Spleen (tissue), 11 donors: Measurements from ENCODE around the gene KIF5C. TPM values are rescaled to one million over a fixed set of nuclear protein-coding genes. Genes with fewer than 3 reads are reported as not detected.

Source experiments
- DNase-seq: peaks from one replicate; pipeline ENCODE4 v3.0.0-alpha.2; 2020
- H3K27ac ChIP-seq, 8 donors: fragments of 200-600 bp; sonication (generic) in 7 of 8; 1 replicate in 4 of 8; 2 replicates in 4 of 8; pipeline versions ENCODE4 v1.5.0 to v1.8.0; 2016 to 2021; ENCODE audit warnings: inconsistent platforms in 4 of 8, mild to moderate bottlenecking in 4 of 8, moderate library complexity in 1 of 8
- H3K27me3 ChIP-seq, 7 donors: fragments of 200-600 bp; sonication (generic) in 6 of 7; replicated peaks in 1 of 7; 1 replicate in 4 of 7; 2 replicates in 3 of 7; pipeline versions ENCODE4 v1.5.0 to v1.8.0; 2016 to 2021; ENCODE audit warnings: inconsistent platforms in 3 of 7, mild to moderate bottlenecking in 1 of 7
- H3K36me3 ChIP-seq, 6 donors: fragments of 200-600 bp; sonication (generic) in 5 of 6; 1 replicate in 4 of 6; 2 replicates in 2 of 6; pipeline versions ENCODE4 v1.5.0 to v1.8.0; 2016 to 2021; ENCODE audit warnings: inconsistent platforms in 2 of 6
- H3K4me1 ChIP-seq, 6 donors: fragments of 200-600 bp; sonication (generic) in 5 of 6; 1 replicate in 3 of 6; 2 replicates in 3 of 6; pipeline versions ENCODE4 v1.5.0 to v1.8.0; 2016 to 2021; ENCODE audit warnings: inconsistent platforms in 3 of 6
- H3K4me3 ChIP-seq, 8 donors: fragments of 200-600 bp; sonication (generic) in 7 of 8; 1 replicate in 4 of 8; 2 replicates in 4 of 8; pipeline versions ENCODE4 v1.5.0 to v1.8.0; 2016 to 2021; ENCODE audit warnings: inconsistent platforms in 4 of 8, mild to moderate bottlenecking in 4 of 8, moderate library complexity in 2 of 8
- H3K9me3 ChIP-seq, 8 donors: fragments of 200-600 bp; sonication (generic) in 7 of 8; 1 replicate in 4 of 8; 2 replicates in 4 of 8; pipeline versions ENCODE4 v1.5.0 to v1.8.0; 2016 to 2021; ENCODE audit warnings: inconsistent platforms in 4 of 8
- POLR2A ChIP-seq, 3 donors: fragments of 450-650 bp; IDR thresholded peaks; one replicate each; pipeline ENCODE4 v1.5.1; 2017; ENCODE audit warnings: antibody characterized with exemption in 3 of 3, mild to moderate bottlenecking in 1 of 3
- POLR2AphosphoS5 ChIP-seq, 3 donors: sonication (generic); formaldehyde crosslinking; IDR thresholded peaks; one replicate each; pipeline ENCODE4 v1.5.1; 2017; ENCODE audit warnings: antibody characterized with exemption in 3 of 3
- WGBS, 5 donors: extraction: QIAGEN DNeasy Blood & Tissue Kit in 3 of 5; methylation state at CpG; one replicate each; pipeline versions ENCODE4 v1.1.5 to v1.1.7; 2013 to 2018; 5-methylcytosine and 5-hydroxymethylcytosine counted together
- intact Hi-C: fragments of 100-400 bp; cut with DNase I; formaldehyde crosslinking; loops from one replicate; pipeline ENCODE4 v1.15.0; 2023; ENCODE audit warnings: low total_unique reads
- polyA plus RNA-seq, 3 donors: library from polyadenylated mRNA; stranded (reverse); fragments of 200-250 nt; gene quantifications; one replicate each; pipeline ENCODE4 v1.2.1, GENCODE V29; 2013
- total RNA-seq, 7 donors: library from RNA; depleted of rRNA in 3 of 7; stranded (reverse); fragments of >200 nt in 3 of 7; fragmentation: NEBNext Ultra II Directional in 4 of 7; extraction: Animal tissue kit (Norgen Biotek cat#: 25700) in 4 of 7; gene quantifications; one replicate each; pipeline versions ENCODE4 v1.1.0 to v1.2.1, GENCODE V29; 2016 to 2021
- TF ChIP-seq, protein P1 (sequence below), 11 experiments: fragments of 200-600 bp in 7 of 11; fragments of 450-650 bp in 4 of 11; sonication (generic) in 4 of 11; IDR thresholded peaks in 8 of 11; conservative IDR thresholded peaks in 3 of 11; 1 replicate in 7 of 11; 2 replicates in 4 of 11; pipeline versions ENCODE4 v1.4.0 to v1.8.0; 2016 to 2021; ENCODE audit warnings: antibody characterized with exemption in 11 of 11, inconsistent platforms in 4 of 11, mild to moderate bottlenecking in 1 of 11
- donor health status: healthy with polysubstance abuse.
- donor health status: DM: no; HTN: no; CAD: no; lungs with moderate emphysema.
- donor health status: DM: no; HTN: no; CAD: no.
- donor health status: Bipolar disorder and iron deficiency.
- donor health status: healthy.
- donor health status: DM: no; HTN: no; CAD: no.
- donor health status: DM: yes; HTN: yes; CAD: no.

The KIF5C gene
- total and polyA plus RNA-seq, 10 donors, result 0.61 to 8.3 (median 4.3) TPM

DNA sequence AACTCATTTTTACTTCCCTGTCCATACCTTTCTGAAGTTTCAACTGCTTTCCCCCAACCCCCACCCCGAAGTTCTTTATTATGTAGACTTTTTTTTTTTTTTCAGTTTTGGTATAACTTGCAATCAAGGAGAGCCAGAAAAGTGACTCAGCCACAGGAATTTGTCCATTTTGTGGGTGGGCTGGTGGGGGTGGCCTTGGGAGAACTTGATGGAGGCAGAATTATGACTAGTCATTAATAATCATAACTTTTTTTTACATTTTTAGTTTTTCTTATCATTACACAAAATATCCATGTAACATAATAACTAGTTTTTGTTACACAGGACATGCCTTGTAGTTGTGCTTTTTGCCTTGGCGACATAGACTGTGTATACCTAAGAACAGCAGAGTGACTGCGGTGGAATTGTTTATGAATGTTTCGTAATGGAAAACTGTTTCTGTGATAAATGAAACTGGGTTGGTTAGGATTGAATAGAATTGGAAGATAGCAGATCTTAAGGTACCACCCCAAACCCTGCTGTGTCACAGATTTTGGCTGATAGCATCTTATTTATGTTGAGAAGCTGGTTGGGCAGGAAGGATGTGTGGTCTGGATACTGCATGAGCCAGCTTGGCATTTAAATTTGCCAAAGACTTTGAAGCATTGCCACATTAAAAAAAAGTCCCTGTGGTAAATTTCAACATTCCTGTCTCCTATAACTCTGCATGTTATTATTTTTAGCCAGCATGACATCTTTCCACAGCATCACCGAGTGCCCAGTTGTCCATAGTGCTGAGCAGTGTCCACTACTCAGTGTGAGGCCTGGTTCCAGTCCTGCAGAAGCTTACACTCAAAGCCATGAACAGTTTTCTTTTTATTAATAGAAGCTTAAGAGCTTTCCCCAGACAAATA lies 194.2 kb downstream of the KIF5C start:
- Histone ChIP-seq H3K4me1 (peaks cover 0 to 6% (median 0%) of the 10 kb centered on the region in 6 donors), H3K27me3 (no peaks in the 10 kb centered on the region), H3K9me3 (no peaks in the 10 kb centered on the region), H3K27ac (no peak overlapping the region), H3K4me3 (no peak overlapping the region), H3K36me3 (no peaks in the 10 kb centered on the region)
- intact Hi-C loops, result no loop called here
- DNase-seq, result no peak
- WGBS, 5 donors, result 26 to 48% (median 33%) methylated on average over 5 of the region's 5 CpGs
- TF ChIP-seq POLR2AphosphoS5 (IDR thresholded peaks at IDR 0.05) (no peak), POLR2A (IDR thresholded peaks at IDR 0.05) (no peak)
- TF ChIP-seq, protein P1, sequence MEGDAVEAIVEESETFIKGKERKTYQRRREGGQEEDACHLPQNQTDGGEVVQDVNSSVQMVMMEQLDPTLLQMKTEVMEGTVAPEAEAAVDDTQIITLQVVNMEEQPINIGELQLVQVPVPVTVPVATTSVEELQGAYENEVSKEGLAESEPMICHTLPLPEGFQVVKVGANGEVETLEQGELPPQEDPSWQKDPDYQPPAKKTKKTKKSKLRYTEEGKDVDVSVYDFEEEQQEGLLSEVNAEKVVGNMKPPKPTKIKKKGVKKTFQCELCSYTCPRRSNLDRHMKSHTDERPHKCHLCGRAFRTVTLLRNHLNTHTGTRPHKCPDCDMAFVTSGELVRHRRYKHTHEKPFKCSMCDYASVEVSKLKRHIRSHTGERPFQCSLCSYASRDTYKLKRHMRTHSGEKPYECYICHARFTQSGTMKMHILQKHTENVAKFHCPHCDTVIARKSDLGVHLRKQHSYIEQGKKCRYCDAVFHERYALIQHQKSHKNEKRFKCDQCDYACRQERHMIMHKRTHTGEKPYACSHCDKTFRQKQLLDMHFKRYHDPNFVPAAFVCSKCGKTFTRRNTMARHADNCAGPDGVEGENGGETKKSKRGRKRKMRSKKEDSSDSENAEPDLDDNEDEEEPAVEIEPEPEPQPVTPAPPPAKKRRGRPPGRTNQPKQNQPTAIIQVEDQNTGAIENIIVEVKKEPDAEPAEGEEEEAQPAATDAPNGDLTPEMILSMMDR (IDR thresholded peaks at IDR 0.05 in 8 of 11, conservative IDR thresholded peaks at IDR 0.05 in 3 of 11), result no peak

- intact Hi-C loops, result no loop called here
- H3K4me3 ChIP-seq, result no peak overlapping the region
- peaks cover 0 to 6% (median 0%) of the 10 kb centered on the region in 6 donors for H3K4me1 ChIP-seq
- WGBS, 5 donors, result 71 to 84% (median 82%) methylated on average over 9 of the region's 9 CpGs
- no peak for DNase-seq
- H3K27ac ChIP-seq, result no peak overlapping the region
- H3K9me3 ChIP-seq, result no peaks in the 10 kb centered on the region
- H3K36me3 ChIP-seq, result no peaks in the 10 kb centered on the region
- H3K27me3 ChIP-seq, result no peaks in the 10 kb centered on the region
- TF ChIP-seq POLR2A (IDR thresholded peaks at IDR 0.05), result no peak
- TF ChIP-seq POLR2AphosphoS5 (IDR thresholded peaks at IDR 0.05), result no peak
- TF ChIP-seq, protein P1 (IDR thresholded peaks at IDR 0.05 in 8 of 11, conservative IDR thresholded peaks at IDR 0.05 in 3 of 11), result no peak
These were observed 195.8 kb downstream of the KIF5C start for GRCh38 chr2:149070681-149071320.

- intact Hi-C loops, result no loop called here
- TF ChIP-seq POLR2AphosphoS5 (IDR thresholded peaks at IDR 0.05) (no peak), POLR2A (IDR thresholded peaks at IDR 0.05) (no peak)
- TF ChIP-seq, protein P1 (IDR thresholded peaks at IDR 0.05 in 8 of 11, conservative IDR thresholded peaks at IDR 0.05 in 3 of 11), result no peak
- H3K4me1 ChIP-seq, result no peaks in the 10 kb centered on the region
These were observed 200.1 kb downstream of the KIF5C start for GRCh38 chr2:149075105-149075504.

GRCh38 chr2:149075853-149076252 lies 200.8 kb downstream of the KIF5C start:
- no peaks in the 10 kb centered on the region for H3K4me1 ChIP-seq
- H3K27ac ChIP-seq, result no peak overlapping the region
- no peak overlapping the region for H3K4me3 ChIP-seq
- no peak for DNase-seq
- TF ChIP-seq POLR2A (IDR thresholded peaks at IDR 0.05), result no peak
- no peak for TF ChIP-seq POLR2AphosphoS5 (IDR thresholded peaks at IDR 0.05)
- TF ChIP-seq, protein P1 (IDR thresholded peaks at IDR 0.05 in 8 of 11, conservative IDR thresholded peaks at IDR 0.05 in 3 of 11), result no peak
- H3K9me3 ChIP-seq, result no peaks in the 10 kb centered on the region
- 75 to 84% (median 79%) methylated on average over 10 of the region's 10 CpGs for WGBS, 5 donors
- no peaks in the 10 kb centered on the region for H3K36me3 ChIP-seq
- H3K27me3 ChIP-seq, result no peaks in the 10 kb centered on the region
- intact Hi-C loops, result no loop called here

More at GRCh38 chr2:149075105-149075504, 200.1 kb downstream of the KIF5C start:
- no peak for DNase-seq
- Histone ChIP-seq H3K36me3 (no peaks in the 10 kb centered on the region), H3K27ac (no peak overlapping the region), H3K27me3 (no peaks in the 10 kb centered on the region), H3K4me3 (no peak overlapping the region), H3K9me3 (no peaks in the 10 kb centered on the region)
- 78 to 91% (median 85%) methylated on average over 2 of the region's 2 CpGs for WGBS, 5 donors
